ENCODE results near the gene NCKAP5. TPM values are rescaled to one million over a fixed set of nuclear protein-coding genes. Genes with fewer than 3 reads are reported as not detected.

NCKAP5 gene
- total and polyA plus RNA-seq, 2 of the 8 experiments (the other 6 are each of a cell fraction or from before 2014, with no cell fraction given), result 0.27 to 0.86 TPM

DNA sequence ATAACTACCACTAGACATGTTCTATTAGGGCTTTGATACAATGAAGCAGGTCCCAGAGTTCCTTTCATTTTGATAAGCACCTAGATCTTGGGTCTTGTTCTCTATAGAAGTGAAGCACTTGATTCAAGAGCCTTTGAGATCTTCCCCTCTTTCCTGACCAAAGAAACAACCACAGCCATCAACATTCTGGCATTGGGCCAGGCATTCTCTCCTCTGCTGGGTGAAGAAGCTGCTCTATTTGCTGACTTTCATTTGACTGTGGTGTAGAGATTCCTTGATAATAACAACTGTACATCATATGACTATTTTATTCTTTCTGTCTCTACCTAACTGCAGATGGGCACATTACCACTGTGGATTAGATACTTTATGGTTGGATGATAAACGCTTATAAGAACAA lies 801.7 kb downstream of the NCKAP5 start:
- H3K4me2 ChIP-seq (ENCODE audit: insufficient read depth in 1 of 2, low read depth in 2 of 2, low read length in 2 of 2), result no peak overlapping the region
- TF ChIP-seq TCF12 (IDR thresholded peaks at IDR 0.05; ENCODE audit: low read depth, low read length) (no peak), POLR2A (IDR thresholded peaks at IDR 0.05; ENCODE audit: control extremely low read depth in 1 of 2, low read depth in 2 of 2, low read length in 2 of 2) (no peak), EZH2 (IDR thresholded peaks at IDR 0.05; ENCODE audit: low read depth, low read length, severe bottlenecking) (no peak), RNF2 (IDR thresholded peaks at IDR 0.05; ENCODE audit: borderline replicate concordance, low read depth, low read length, missing control alignments, poor library complexity, severe bottlenecking) (no peak), KDM4A (IDR thresholded peaks at IDR 0.05; ENCODE audit: low read depth, low read length, severe bottlenecking) (no peak), SP4 (IDR thresholded peaks at IDR 0.05; ENCODE audit: low read length) (no peak), TBP (IDR thresholded peaks at IDR 0.05; ENCODE audit: low read depth, low read length) (no peak), EGR1 (IDR thresholded peaks at IDR 0.05; ENCODE audit: borderline replicate concordance, low read depth, low read length) (no peak), CHD1 (IDR thresholded peaks at IDR 0.05; ENCODE audit: low read depth, low read length) (no peak)
- TF ChIP-seq, protein P1, sequence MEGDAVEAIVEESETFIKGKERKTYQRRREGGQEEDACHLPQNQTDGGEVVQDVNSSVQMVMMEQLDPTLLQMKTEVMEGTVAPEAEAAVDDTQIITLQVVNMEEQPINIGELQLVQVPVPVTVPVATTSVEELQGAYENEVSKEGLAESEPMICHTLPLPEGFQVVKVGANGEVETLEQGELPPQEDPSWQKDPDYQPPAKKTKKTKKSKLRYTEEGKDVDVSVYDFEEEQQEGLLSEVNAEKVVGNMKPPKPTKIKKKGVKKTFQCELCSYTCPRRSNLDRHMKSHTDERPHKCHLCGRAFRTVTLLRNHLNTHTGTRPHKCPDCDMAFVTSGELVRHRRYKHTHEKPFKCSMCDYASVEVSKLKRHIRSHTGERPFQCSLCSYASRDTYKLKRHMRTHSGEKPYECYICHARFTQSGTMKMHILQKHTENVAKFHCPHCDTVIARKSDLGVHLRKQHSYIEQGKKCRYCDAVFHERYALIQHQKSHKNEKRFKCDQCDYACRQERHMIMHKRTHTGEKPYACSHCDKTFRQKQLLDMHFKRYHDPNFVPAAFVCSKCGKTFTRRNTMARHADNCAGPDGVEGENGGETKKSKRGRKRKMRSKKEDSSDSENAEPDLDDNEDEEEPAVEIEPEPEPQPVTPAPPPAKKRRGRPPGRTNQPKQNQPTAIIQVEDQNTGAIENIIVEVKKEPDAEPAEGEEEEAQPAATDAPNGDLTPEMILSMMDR (IDR thresholded peaks at IDR 0.05; ENCODE audit: control extremely low read depth in 1 of 3, insufficient read depth in 1 of 3, low read depth in 1 of 3, low read length in 3 of 3), result no peak

More for the DNA sequence above, 801.7 kb downstream of the NCKAP5 start:
- H3K79me2 ChIP-seq (ENCODE audit: control insufficient read depth in 1 of 2, insufficient read depth in 2 of 2, low read length in 2 of 2), result no peaks in the 10 kb centered on the region
- no peak overlapping the region for H4K8ac ChIP-seq (ENCODE audit: extremely low read depth, insufficient read depth, low read length)
- H4K20me1 ChIP-seq (replicated peaks in 1 of 2; ENCODE audit: control insufficient read depth in 1 of 2, insufficient read depth in 2 of 2, low read length in 2 of 2), result no peaks in the 10 kb centered on the region
- H3K9me3 ChIP-seq (ENCODE audit: insufficient read depth in 2 of 2, low read depth in 1 of 2, low read length in 1 of 2), result no peaks in the 10 kb centered on the region
- H2BK15ac ChIP-seq (ENCODE audit: low read length), result no peak overlapping the region
- POLR2A ChIA-PET (ENCODE audit: partially characterized antibody), result no interaction called here
- FAIRE-seq (no peak), DNase-seq (ENCODE audit: low read depth in 1 of 2, low spot score in 2 of 2) (no peak)
- H3K23ac ChIP-seq (ENCODE audit: insufficient read length), result no peak overlapping the region
- no peak overlapping the region for H2BK20ac ChIP-seq (ENCODE audit: low read length)
- H2AK5ac ChIP-seq (ENCODE audit: low read depth, low read length), result no peak overlapping the region
- no peak overlapping the region for H2AFZ ChIP-seq (ENCODE audit: low read length)
- H4K91ac ChIP-seq (replicated peaks; ENCODE audit: insufficient read length, low read length), result no peak overlapping the region
- no peak overlapping the region for H3K4me3 ChIP-seq (ENCODE audit: extremely low read depth in 1 of 4, insufficient read depth in 2 of 4, low read depth in 3 of 4, low read length in 4 of 4)
- H3K27me3 ChIP-seq (replicated peaks in 1 of 4; ENCODE audit: control insufficient read depth in 3 of 4, extremely low read depth in 1 of 4, insufficient read depth in 3 of 4, low read length in 3 of 4), result no peaks in the 10 kb centered on the region
- H2BK5ac ChIP-seq (ENCODE audit: low read depth, low read length), result no peak overlapping the region
- H3K56ac ChIP-seq (replicated peaks; ENCODE audit: insufficient read length, low read depth, low read length), result no peak overlapping the region
- no peak overlapping the region for H3K18ac ChIP-seq (ENCODE audit: extremely low read depth, low read length)
- CTCF ChIA-PET (ENCODE audit: partially characterized antibody), result interaction anchor here (1.5 to 1.8 kb wide), 2 partner anchors 9 to 10 kb away, joined by 3 read pairs; no protein-coding TSS in a partner anchor
- H2BK12ac ChIP-seq (ENCODE audit: low read depth, low read length), result no peak overlapping the region
- H3K36me3 ChIP-seq (ENCODE audit: control insufficient read depth in 2 of 4, insufficient read depth in 4 of 4, low read length in 3 of 4), result no peaks in the 10 kb centered on the region
- H3K14ac ChIP-seq (ENCODE audit: insufficient read length), result no peak overlapping the region
- H3K27ac ChIP-seq (ENCODE audit: low read depth, low read length), result no peak overlapping the region
- no peak overlapping the region for H3K9ac ChIP-seq (replicated peaks in 1 of 4; ENCODE audit: extremely low read depth in 1 of 4, low read depth in 3 of 4, low read length in 3 of 4)
- no peaks in the 10 kb centered on the region for H3K79me1 ChIP-seq (ENCODE audit: low read depth, low read length)
- WGBS, 2 experiments (ENCODE audit: extremely low coverage in 1 of 2, insufficient coverage in 1 of 2, insufficient read length in 1 of 2, insufficient replicate concordance in 2 of 2, low coverage in 1 of 2, low lambda C conversion rate in 2 of 2, missing lambda C conversion rate in 1 of 2), result 100% methylated on average over 1 of the region's 1 CpG; no CpG with 5 or more reads in 1 of the 2 experiments
- no peaks in the 10 kb centered on the region for H3K4me1 ChIP-seq (replicated peaks in 1 of 4; ENCODE audit: control insufficient read depth in 3 of 4, insufficient read depth in 4 of 4, low read length in 3 of 4)
- H2BK120ac ChIP-seq (replicated peaks; ENCODE audit: low read depth, low read length), result no peak overlapping the region
- H3K4ac ChIP-seq (replicated peaks; ENCODE audit: insufficient read length, low read depth, low read length), result no peak overlapping the region
- no peak overlapping the region for H4K5ac ChIP-seq (ENCODE audit: insufficient read length, low read depth, low read length)
- H3K23me2 ChIP-seq (ENCODE audit: low read depth, low read length), result no peaks in the 10 kb centered on the region
